PC-9 (cell line): ENCODE measurements around the gene TSTD1. TPM values are rescaled to one million over a fixed set of nuclear protein-coding genes. Genes with fewer than 3 reads are reported as not detected.
A peak's percentile ranks its signal among the peaks of the same experiment; 100 is the strongest.

Experiments
- BruUV-seq: library from RNA; stranded (reverse); fragments of 400-500 nt; replicated peaks from 2 replicates; lab custom pipeline; 2021; lab: Mats Ljungman, UMichigan
- CTCF ChIA-PET: fragments of 300-600 bp; sonication (Branson Sonifier 250); formaldehyde crosslinking; loops from one replicate; lab custom pipeline; 2022; ENCODE audit warnings: antibody characterized with exemption; lab: Charles Lee
- POLR2A ChIA-PET: fragments of 300-600 bp; sonication (Branson Sonifier 250); formaldehyde crosslinking; loops from one replicate; lab custom pipeline; 2022; ENCODE audit warnings: antibody characterized with exemption; ENCODE audit not compliant: unreplicated experiment; lab: Charles Lee
- DNase-seq, 2 experiments: peaks; one replicate each; pipeline versions ENCODE4 v3.0.0 to v3.0.0-alpha.2; 2015 to 2022; ENCODE audit warnings: mixed read lengths in 1 of 2
- H2AFZ ChIP-seq: fragments of 200-600 bp; sonication (generic); 2 replicates; pipeline ENCODE4 v1.8.1; 2017; ENCODE audit warnings: antibody characterized with exemption
- H3F3A ChIP-seq: fragments of 200-600 bp; sonication (generic); 2 replicates; pipeline ENCODE4 v1.8.1; 2017; ENCODE audit warnings: antibody characterized with exemption, mild to moderate bottlenecking, low read depth; ENCODE audit not compliant: insufficient read depth
- H3K27ac ChIP-seq: fragments of 200-600 bp; sonication (generic); 2 replicates; pipeline ENCODE4 v1.6.1; 2016; ENCODE audit warnings: mixed run types
- H3K27me3 ChIP-seq: fragments of 200-600 bp; sonication (generic); 2 replicates; pipeline ENCODE4 v1.6.1; 2016; ENCODE audit warnings: low read depth, mixed run types; ENCODE audit not compliant: insufficient read depth
- H3K36me3 ChIP-seq: fragments of 200-600 bp; sonication (generic); 2 replicates; pipeline ENCODE4 v1.6.1; 2016; ENCODE audit warnings: low read depth, mixed run types
- H3K4me1 ChIP-seq: fragments of 200-600 bp; sonication (generic); replicated peaks from 2 replicates; pipeline ENCODE4 v1.6.1; 2016; ENCODE audit warnings: mixed run types; ENCODE audit not compliant: insufficient read depth
- H3K4me2 ChIP-seq: fragments of 200-600 bp; sonication (generic); 2 replicates; pipeline ENCODE4 v1.6.1; 2017; ENCODE audit warnings: mixed run types
- H3K4me3 ChIP-seq: fragments of 200-600 bp; sonication (generic); 2 replicates; pipeline ENCODE4 v1.6.1; 2016; ENCODE audit warnings: mixed run types
- H3K79me2 ChIP-seq: fragments of 200-600 bp; sonication (generic); 2 replicates; pipeline ENCODE4 v1.6.1; 2017; ENCODE audit warnings: low read depth, mixed run types
- H3K9me2 ChIP-seq: fragments of 200-600 bp; sonication (generic); 2 replicates; pipeline ENCODE4 v1.8.1; 2017; ENCODE audit warnings: mild to moderate bottlenecking; ENCODE audit not compliant: insufficient read depth
- H3K9me3 ChIP-seq: fragments of 200-600 bp; sonication (generic); 2 replicates; pipeline ENCODE4 v1.8.1; 2016; ENCODE audit warnings: low read depth; ENCODE audit not compliant: insufficient read depth
- H4K20me1 ChIP-seq: fragments of 200-600 bp; sonication (generic); 2 replicates; pipeline ENCODE4 v1.8.1; 2017; ENCODE audit not compliant: insufficient read depth
- EZH2 ChIP-seq: fragments of 200-600 bp; sonication (generic); IDR thresholded peaks from 2 replicates; pipeline ENCODE4 v1.8.0; 2017; ENCODE audit warnings: antibody characterized with exemption, low read depth
- intact Hi-C: fragments of 100-400 bp; cut with micrococcal nuclease; formaldehyde crosslinking; loops from one replicate; pipeline ENCODE4 v1.10.0; 2022; ENCODE audit not compliant: unreplicated experiment
- total RNA-seq: library from RNA; stranded (reverse); gene quantifications from 2 replicates; pipeline ENCODE4 v1.2.3, GENCODE V29; 2021
- TF ChIP-seq, protein P1 (sequence below): fragments of 200-600 bp; sonication (generic); conservative IDR thresholded peaks from 2 replicates; pipeline ENCODE4 v1.6.1; 2017; ENCODE audit warnings: mixed run types, antibody characterized with exemption, mild to moderate bottlenecking, moderate library complexity

The TSTD1 gene
- total RNA-seq, 1 experiment from 2014 or later: 51.4 TPM

- H3K4me1 ChIP-seq: no peaks in the 10 kb centered on the region
- no peaks in the 10 kb centered on the region; the same call in none of the 2 replicates for H3F3A ChIP-seq
- no TSS peak for BruUV-seq
- no peak overlapping the region for H3K27ac ChIP-seq
- no peaks in the 10 kb centered on the region for H3K36me3 ChIP-seq
- H3K4me3 ChIP-seq: no peak overlapping the region
- ChIA-PET CTCF (no interaction called here), POLR2A (no interaction called here)
- H3K9me3 ChIP-seq: no peaks in the 10 kb centered on the region
- no peak overlapping the region for H2AFZ ChIP-seq
- H3K4me2 ChIP-seq: no peak overlapping the region
- TF ChIP-seq, protein P1, sequence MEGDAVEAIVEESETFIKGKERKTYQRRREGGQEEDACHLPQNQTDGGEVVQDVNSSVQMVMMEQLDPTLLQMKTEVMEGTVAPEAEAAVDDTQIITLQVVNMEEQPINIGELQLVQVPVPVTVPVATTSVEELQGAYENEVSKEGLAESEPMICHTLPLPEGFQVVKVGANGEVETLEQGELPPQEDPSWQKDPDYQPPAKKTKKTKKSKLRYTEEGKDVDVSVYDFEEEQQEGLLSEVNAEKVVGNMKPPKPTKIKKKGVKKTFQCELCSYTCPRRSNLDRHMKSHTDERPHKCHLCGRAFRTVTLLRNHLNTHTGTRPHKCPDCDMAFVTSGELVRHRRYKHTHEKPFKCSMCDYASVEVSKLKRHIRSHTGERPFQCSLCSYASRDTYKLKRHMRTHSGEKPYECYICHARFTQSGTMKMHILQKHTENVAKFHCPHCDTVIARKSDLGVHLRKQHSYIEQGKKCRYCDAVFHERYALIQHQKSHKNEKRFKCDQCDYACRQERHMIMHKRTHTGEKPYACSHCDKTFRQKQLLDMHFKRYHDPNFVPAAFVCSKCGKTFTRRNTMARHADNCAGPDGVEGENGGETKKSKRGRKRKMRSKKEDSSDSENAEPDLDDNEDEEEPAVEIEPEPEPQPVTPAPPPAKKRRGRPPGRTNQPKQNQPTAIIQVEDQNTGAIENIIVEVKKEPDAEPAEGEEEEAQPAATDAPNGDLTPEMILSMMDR: no peak
- TF ChIP-seq EZH2: no peak
- DNase-seq: peak in 1 of 2 experiments; percentile 75
- no peaks in the 10 kb centered on the region for H3K9me2 ChIP-seq
- intact Hi-C loops: no loop called here
- H4K20me1 ChIP-seq: no peaks in the 10 kb centered on the region
- H3K79me2 ChIP-seq: 0 out of 2 replicates have a peak, but pooled peaks cover 3% of the 10 kb centered on the region
- H3K27me3 ChIP-seq: no peaks in the 10 kb centered on the region
Measured at GRCh38 chr1:161074676-161075368, 36.1 kb upstream of the TSTD1 start.

DNA sequence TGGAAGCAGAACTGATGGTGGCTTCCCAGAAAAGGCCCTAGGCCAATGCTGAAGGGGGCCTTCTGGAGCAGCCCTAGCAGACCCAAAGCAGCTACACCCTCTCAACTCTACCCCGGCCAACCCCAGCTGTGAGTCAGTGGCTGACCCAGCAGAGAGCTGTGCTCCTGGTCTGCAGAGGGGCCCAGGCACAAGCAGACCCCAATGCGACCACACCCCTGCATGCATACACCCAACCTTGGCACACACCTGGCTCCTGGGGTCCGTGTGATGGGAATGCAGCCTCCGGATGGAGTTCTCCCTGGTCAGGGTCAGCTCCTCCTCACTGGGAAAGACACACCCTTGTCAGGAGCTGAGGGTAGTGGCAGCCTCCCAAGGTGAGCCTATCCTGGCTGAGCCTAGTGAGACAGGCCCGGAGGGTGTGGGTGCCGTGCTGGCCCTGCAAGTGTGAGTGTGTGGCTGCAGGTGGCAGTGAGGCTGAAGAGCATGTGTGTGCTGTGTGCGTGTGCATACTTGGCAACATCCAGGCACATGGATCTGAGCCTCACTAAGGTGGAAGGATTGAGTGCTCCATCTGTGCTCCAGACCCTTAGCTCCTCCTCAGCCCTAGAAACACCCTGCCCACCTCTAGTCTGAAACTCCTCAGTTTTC lies 34.8 kb upstream of the TSTD1 start:
- Histone ChIP-seq H4K20me1 (no peaks in the 10 kb centered on the region), H3K27me3 (no peaks in the 10 kb centered on the region), H2AFZ (no peak overlapping the region), H3K9me2 (no peaks in the 10 kb centered on the region), H3F3A (no peaks in the 10 kb centered on the region; the same call in none of the 2 replicates), H3K27ac (no peak overlapping the region), H3K4me2 (no peak overlapping the region), H3K36me3 (no peaks in the 10 kb centered on the region), H3K4me3 (no peak overlapping the region), H3K9me3 (no peaks in the 10 kb centered on the region), H3K4me1 (no peaks in the 10 kb centered on the region), H3K79me2 (no peaks in the 10 kb centered on the region)
- TF ChIP-seq EZH2: no peak
- TF ChIP-seq, protein P1: no peak
- CTCF ChIA-PET: no interaction called here
- intact Hi-C loops: no loop called here
- POLR2A ChIA-PET: interaction anchor here (0.6 kb wide), 1 partner anchor 652 kb away, joined by 6 read pairs; no protein-coding TSS in a partner anchor
- DNase-seq: no peak
- no TSS peak for BruUV-seq

DNA sequence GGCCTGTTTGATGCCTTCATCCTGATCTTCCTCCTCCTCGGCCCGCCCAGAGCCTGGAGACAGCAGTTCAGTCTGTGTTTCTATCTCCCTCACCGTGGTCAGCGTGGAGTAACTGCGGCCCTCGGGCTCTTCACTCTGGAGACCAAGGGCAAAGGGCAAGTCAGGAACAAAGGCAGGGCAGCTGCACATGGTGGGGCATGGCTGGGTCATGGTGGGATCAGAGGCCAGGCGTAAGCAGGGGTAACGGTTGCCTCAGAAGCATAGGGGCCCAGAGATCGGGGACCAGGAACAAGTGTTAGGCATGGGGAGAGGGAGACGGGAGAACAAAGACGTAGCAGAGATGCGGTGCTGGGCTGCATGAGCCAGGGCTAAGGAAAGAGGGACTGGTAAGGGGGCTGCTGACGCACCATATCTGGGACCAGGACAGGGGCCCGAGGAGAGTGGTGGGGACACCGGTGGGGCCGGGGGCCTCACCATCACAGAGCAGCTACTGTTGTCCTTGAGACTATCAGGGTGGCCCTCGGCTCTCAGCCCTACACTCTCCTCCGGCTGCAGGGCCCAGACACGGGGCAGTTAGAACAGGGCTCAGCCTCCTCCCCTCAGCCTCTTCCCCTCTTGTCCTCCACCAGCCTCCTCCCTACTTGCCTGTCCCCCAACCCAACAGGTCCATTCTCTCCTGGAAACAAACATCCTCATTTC lies 34.1 kb upstream of the TSTD1 start:
- Histone ChIP-seq H3K79me2 (no peaks in the 10 kb centered on the region), H3F3A (no peaks in the 10 kb centered on the region; the same call in none of the 2 replicates), H4K20me1 (no peaks in the 10 kb centered on the region), H3K27me3 (no peaks in the 10 kb centered on the region), H2AFZ (no peak overlapping the region), H3K4me3 (no peak overlapping the region), H3K4me1 (no peaks in the 10 kb centered on the region), H3K27ac (no peak overlapping the region), H3K36me3 (no peaks in the 10 kb centered on the region), H3K9me2 (no peaks in the 10 kb centered on the region), H3K9me3 (no peaks in the 10 kb centered on the region), H3K4me2 (no peak overlapping the region)
- ChIA-PET POLR2A (interaction anchor here (0.6 kb wide), 1 partner anchor 653 kb away, joined by 6 read pairs; no protein-coding TSS in a partner anchor), CTCF (no interaction called here)
- intact Hi-C loops: loop anchor here (1.0 kb wide), 1 partner anchor 24 kb away; no protein-coding TSS in a partner anchor
- no peak for DNase-seq
- no peak for TF ChIP-seq EZH2
- TF ChIP-seq, protein P1: no peak
- no TSS peak for BruUV-seq
